ENCODE data around the gene NR5A1.

The NR5A1 gene

GRCh38 chr9:124480621-124480981, 26.6 kb downstream of the NR5A1 start:
- no peak for DNase-seq (ENCODE audit: low read depth)

GRCh38 chr9:124479947-124480620, 27.1 kb downstream of the NR5A1 start:
- DNase-seq (ENCODE audit: low read depth) = no peak

- DNase-seq (ENCODE audit: low read depth) = no peak
These were observed 27.8 kb downstream of the NR5A1 start for GRCh38 chr9:124479371-124479770.

- DNase-seq (ENCODE audit: low read depth) = no peak
These were observed 28.8 kb downstream of the NR5A1 start for GRCh38 chr9:124478354-124478753.

- DNase-seq (ENCODE audit: low read depth) = no peak
These were observed 29.4 kb downstream of the NR5A1 start for GRCh38 chr9:124477648-124478285.

- no peak for DNase-seq (ENCODE audit: low read depth)
These were observed 30.0 kb downstream of the NR5A1 start for GRCh38 chr9:124477211-124477647.

- DNase-seq (ENCODE audit: low read depth) = no peak
These were observed 31.1 kb downstream of the NR5A1 start for GRCh38 chr9:124475868-124476690.

- no peak for DNase-seq (ENCODE audit: low read depth)
These were observed 31.9 kb downstream of the NR5A1 start for GRCh38 chr9:124475158-124475867.

GRCh38 chr9:124474151-124474550, 33.0 kb downstream of the NR5A1 start:
- no peak for DNase-seq (ENCODE audit: low read depth)

- no peak for DNase-seq (ENCODE audit: low read depth)
These were observed 33.9 kb downstream of the NR5A1 start for GRCh38 chr9:124473310-124473709.

GRCh38 chr9:124472770-124473169, 34.4 kb downstream of the NR5A1 start:
- no peak for DNase-seq (ENCODE audit: low read depth)

GRCh38 chr9:124471761-124472160, 35.4 kb downstream of the NR5A1 start:
- DNase-seq (ENCODE audit: low read depth) = no peak

GRCh38 chr9:124470726-124471125, 36.5 kb downstream of the NR5A1 start:
- DNase-seq (ENCODE audit: low read depth) = no peak

- DNase-seq (ENCODE audit: low read depth) = no peak
These were observed 36.9 kb downstream of the NR5A1 start for GRCh38 chr9:124470306-124470705.

- no peak for DNase-seq (ENCODE audit: low read depth)
These were observed 38.0 kb downstream of the NR5A1 start for GRCh38 chr9:124469011-124469832.

- no peak for DNase-seq (ENCODE audit: low read depth)
These were observed 39.0 kb downstream of the NR5A1 start for GRCh38 chr9:124468061-124468740.

GRCh38 chr9:124467410-124468060, 39.7 kb downstream of the NR5A1 start:
- DNase-seq (ENCODE audit: low read depth) = no peak

- DNase-seq (ENCODE audit: low read depth) = no peak
These were observed 41.5 kb downstream of the NR5A1 start for GRCh38 chr9:124465736-124466135.

- no peak for DNase-seq (ENCODE audit: low read depth)
These were observed 44.5 kb downstream of the NR5A1 start for GRCh38 chr9:124462739-124463138.

GRCh38 chr9:124458441-124458840, 48.8 kb downstream of the NR5A1 start:
- DNase-seq (ENCODE audit: low read depth) = no peak
